ENCODE measurements around the gene ETHE1. TPM values are rescaled to one million over a fixed set of nuclear protein-coding genes. Genes with fewer than 3 reads are reported as not detected.
A peak's percentile ranks its signal among the peaks of the same experiment; 100 is the strongest.

The ETHE1 gene
- total and polyA plus RNA-seq, 2 donors (not counting 1 experiment from before 2014, with no cell fraction given) = 16.0 to 39.4 TPM

GRCh38 chr19:43575156-43575950 is 48.4 kb upstream of the ETHE1 start, which contains the start of the genes PINLYP and XRCC1:
PINLYP (plus strand) TSS chr19:43575801; CDS start chr19:43577192, 1,391 bp downstream.
XRCC1 (minus strand) TSS chr19:43575527; CDS start chr19:43575458, 69 bp downstream.
- under 1% methylated on average over 38 of the region's 51 CpGs for WGBS (ENCODE audit: insufficient coverage)
- CTCF ChIA-PET = interaction anchor here (0.7 to 3.2 kb wide), 9 partner anchors 10 to 234 kb away, joined by 3 to 21 read pairs (median 5); partner anchors contain the start of genes IRGQ and ZNF576
- Mint-ChIP-seq H3K27me3 (no peaks in the 10 kb centered on the region), H3K4me1 (peaks cover 42% of the 10 kb centered on the region), H3K27ac (peak within 1 kb of the TSS; percentile 92), H3K4me3 (peak within 1 kb of the TSS; percentile 97), H3K9me3 (ENCODE audit: insufficient read depth) (no peaks in the 10 kb centered on the region)
- H3K9me3 ChIP-seq (ENCODE audit: control extremely low read depth in 1 of 3, control insufficient read depth in 2 of 3, insufficient read depth in 1 of 3, low read length in 2 of 3) = no peaks in the 10 kb centered on the region
- POLR2A ChIA-PET = interaction anchor here (0.6 to 3.3 kb wide), 6 partner anchors 16 to 1174 kb away, joined by 3 to 15 read pairs (median 5); partner anchors contain the start of genes IRGQ, ZNF575 and ZNF576
- H3K36me3 ChIP-seq (replicated peaks in 1 of 2; ENCODE audit: control extremely low read depth in 1 of 2, control insufficient read depth in 1 of 2, extremely low read depth in 1 of 2, insufficient read depth in 2 of 2, low read length in 1 of 2) = peaks cover 0 to 10% of the 10 kb centered on the region in 2 experiments
- H3K79me2 ChIP-seq (ENCODE audit: control insufficient read depth, insufficient read depth, low read length) = peaks cover 35% of the 10 kb centered on the region
- peak within 1 kb of the TSS; percentile 67 to 98 (median 82) for H3K4me3 ChIP-seq (ENCODE audit: control extremely low read depth in 1 of 5, extremely low read depth in 1 of 5, insufficient read depth in 1 of 5, low read depth in 2 of 5, low read length in 4 of 5)
- ATAC-seq (ENCODE audit: low read depth) (peak; percentile 99), DNase-seq (peak; percentile 99)
- H3K27ac ChIP-seq (ENCODE audit: low read length in 2 of 2) = peak within 1 kb of the TSS; percentile 74 to 89
- H3K27me3 ChIP-seq (replicated peaks in 1 of 4; ENCODE audit: control extremely low read depth in 1 of 4, control insufficient read depth in 3 of 4, insufficient read depth in 4 of 4, low read length in 3 of 4) = no peaks in the 10 kb centered on the region
- peaks cover 16 to 29% of the 10 kb centered on the region in 2 donors for H3K4me1 ChIP-seq (ENCODE audit: control insufficient read depth in 2 of 2, insufficient read depth in 2 of 2, low read length in 2 of 2)
- H4K20me1 ChIP-seq (ENCODE audit: control insufficient read depth, insufficient read depth, low read length, poor library complexity, severe bottlenecking) = peaks cover under 1% of the 10 kb centered on the region
- H3K4me2 ChIP-seq (replicated peaks; ENCODE audit: low read depth, low read length, poor library complexity, severe bottlenecking) = peak within 1 kb of the TSS; percentile 84
- H2AFZ ChIP-seq (ENCODE audit: insufficient read depth, low read depth, low read length, poor library complexity, severe bottlenecking) = peak within 1 kb of the TSS; percentile 81
- peak within 1 kb of the TSS; percentile 84 for H3K9ac ChIP-seq (ENCODE audit: low read length)
- TF ChIP-seq CTCF (IDR thresholded peaks at IDR 0.05) (no peak), EZH2 (IDR thresholded peaks at IDR 0.05; ENCODE audit: borderline replicate concordance, insufficient read depth, low read depth, low read length, poor library complexity, severe bottlenecking) (no peak)
- intact Hi-C loops (cut with micrococcal nuclease) = loop anchor here (1.0 kb wide), 5 partner anchors 12 to 207 kb away; partner anchors contain the start of genes IRGQ, ZNF428, ZNF575 and ZNF576

Measured in B cell (primary cell).